DND-41 (cell line): ENCODE measurements around the gene HS3ST5.

Experiments
- ATAC-seq: fragments of 200-7000 bp; cut with Tn5 transposase; 3 replicates; pipeline ENCODE4 v1.9.1; 2021; ENCODE audit warnings: low read depth; ENCODE audit not compliant: insufficient read depth
- DNase-seq: peaks from one replicate; pipeline ENCODE4 v3.0.0-alpha.2; 2020
- H2AFZ ChIP-seq: 2 replicates; pipeline ENCODE4 v1.6.0; 2012; ENCODE audit warnings: low read depth, low read length
- H3K27ac ChIP-seq: 2 replicates; pipeline ENCODE4 v1.5.1; 2012; ENCODE audit warnings: low read length, inconsistent platforms
- H3K27me3 ChIP-seq: fragments of 200-600 bp; sonication (generic); 2 replicates; pipeline ENCODE4 v1.6.0; 2012; ENCODE audit warnings: low read length, mild to moderate bottlenecking, inconsistent platforms; ENCODE audit not compliant: insufficient read depth, poor library complexity
- H3K36me3 ChIP-seq: 2 replicates; pipeline ENCODE4 v1.5.1; 2012; ENCODE audit warnings: low read length, inconsistent platforms; ENCODE audit not compliant: insufficient read depth
- H3K4me1 ChIP-seq: 2 replicates; pipeline ENCODE4 v1.5.1; 2012; ENCODE audit warnings: mild to moderate bottlenecking, low read length; ENCODE audit not compliant: insufficient read depth
- H3K4me2 ChIP-seq: 2 replicates; pipeline ENCODE4 v1.6.0; 2012; ENCODE audit warnings: mild to moderate bottlenecking, moderate library complexity, low read length, inconsistent platforms; ENCODE audit not compliant: insufficient read depth
- H3K4me3 ChIP-seq, 2 experiments: fragments of 200-600 bp in 1 of 2; shearing (Covaris generic) in 1 of 2; 2 replicates each; pipeline ENCODE4 v1.5.1; 2012 to 2016; ENCODE audit warnings: inconsistent platforms in 2 of 2, low read length in 2 of 2, mild to moderate bottlenecking in 2 of 2, low read depth in 1 of 2, moderate library complexity in 1 of 2
- H3K79me2 ChIP-seq: 2 replicates; pipeline ENCODE4 v1.6.0; 2012; ENCODE audit warnings: low read length, inconsistent platforms; ENCODE audit not compliant: insufficient read depth
- H3K9ac ChIP-seq: 2 replicates; pipeline ENCODE4 v1.6.0; 2012; ENCODE audit warnings: low read depth, mild to moderate bottlenecking, inconsistent platforms, low read length, moderate library complexity
- H3K9me3 ChIP-seq: 2 replicates; pipeline ENCODE4 v1.5.1; 2012; ENCODE audit warnings: low read length, moderate library complexity, mild to moderate bottlenecking, inconsistent platforms; ENCODE audit not compliant: insufficient read depth, severe bottlenecking
- H4K20me1 ChIP-seq: 2 replicates; pipeline ENCODE4 v1.6.0; 2012; ENCODE audit warnings: low read length; ENCODE audit not compliant: insufficient read depth
- CTCF ChIP-seq: IDR thresholded peaks from 2 replicates; pipeline ENCODE4 v1.5.1; 2012; ENCODE audit warnings: borderline replicate concordance, low read length, moderate library complexity, mild to moderate bottlenecking; ENCODE audit not compliant: poor library complexity, severe bottlenecking; ENCODE audit errors: extremely low read depth
- EZH2 ChIP-seq: IDR thresholded peaks from 3 replicates; pipeline ENCODE4 v1.6.1; 2012; ENCODE audit warnings: borderline replicate concordance, low read depth, mild to moderate bottlenecking, moderate library complexity, low read length, inconsistent platforms; ENCODE audit not compliant: severe bottlenecking

The HS3ST5 gene

DNA sequence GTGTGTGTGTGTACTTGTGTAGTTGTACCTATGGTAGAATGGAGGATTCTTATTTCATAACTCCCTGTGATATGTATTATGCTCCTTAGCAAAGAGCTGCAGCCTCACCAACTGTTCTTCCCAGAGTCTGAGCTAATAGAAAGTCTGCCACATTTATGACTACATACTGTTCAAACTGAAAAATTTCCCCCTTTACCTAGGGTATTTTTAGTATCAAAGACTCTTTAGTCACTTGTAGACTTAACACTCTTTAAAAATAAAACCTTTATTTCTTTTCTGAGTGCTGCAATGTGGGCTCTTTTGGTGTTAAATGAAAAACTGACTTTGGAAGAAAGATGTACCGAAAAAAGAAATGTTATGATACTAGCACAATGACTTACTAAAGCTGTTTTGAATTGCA, 39.6 kb upstream of the HS3ST5 start:
- no peak overlapping the region for H3K9ac ChIP-seq
- H3K4me1 ChIP-seq: no peaks in the 10 kb centered on the region
- no peaks in the 10 kb centered on the region for H3K9me3 ChIP-seq
- H3K27ac ChIP-seq: no peak overlapping the region
- H3K36me3 ChIP-seq: no peaks in the 10 kb centered on the region
- ATAC-seq (no peak), DNase-seq (no peak)
- H3K4me3 ChIP-seq: no peak overlapping the region
- no peaks in the 10 kb centered on the region for H3K27me3 ChIP-seq
- no peaks in the 10 kb centered on the region for H3K79me2 ChIP-seq
- TF ChIP-seq CTCF (no peak), EZH2 (no peak)
- no peak overlapping the region for H2AFZ ChIP-seq
- H4K20me1 ChIP-seq: no peaks in the 10 kb centered on the region
- no peak overlapping the region for H3K4me2 ChIP-seq

DNA sequence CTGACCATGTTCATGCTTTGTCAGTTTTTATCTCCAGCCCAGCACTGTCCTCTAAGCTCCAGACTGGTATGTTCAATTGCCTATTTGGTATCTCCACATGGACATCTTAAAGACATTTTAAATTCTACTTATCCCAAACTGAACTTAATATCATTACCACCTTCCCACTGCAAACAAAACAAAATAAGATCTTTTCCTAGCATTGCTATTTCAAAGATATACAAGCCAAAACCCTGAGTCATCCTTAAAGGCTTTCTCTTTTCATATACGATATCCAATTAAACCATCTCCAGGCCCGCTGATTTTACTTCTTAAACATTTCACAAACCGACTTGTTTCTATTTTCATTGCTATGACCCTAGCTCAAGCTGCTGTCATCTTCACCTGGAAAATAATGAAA, 35.1 kb upstream of the HS3ST5 start:
- Histone ChIP-seq H3K79me2 (no peaks in the 10 kb centered on the region), H3K4me3 (no peak overlapping the region), H3K27me3 (no peaks in the 10 kb centered on the region), H3K36me3 (no peaks in the 10 kb centered on the region), H2AFZ (no peak overlapping the region), H3K9ac (no peak overlapping the region), H3K4me1 (no peaks in the 10 kb centered on the region), H4K20me1 (no peaks in the 10 kb centered on the region), H3K27ac (no peak overlapping the region), H3K4me2 (no peak overlapping the region), H3K9me3 (no peaks in the 10 kb centered on the region)
- TF ChIP-seq CTCF (no peak), EZH2 (no peak)
- ATAC-seq: no peak
- DNase-seq: no peak

GRCh38 chr6:114376611-114377175, 33.9 kb upstream of the HS3ST5 start:
- no peaks in the 10 kb centered on the region for H4K20me1 ChIP-seq
- DNase-seq (no peak), ATAC-seq (no peak)
- no peak overlapping the region for H3K27ac ChIP-seq
- H3K27me3 ChIP-seq: no peaks in the 10 kb centered on the region
- H2AFZ ChIP-seq: no peak overlapping the region
- H3K79me2 ChIP-seq: no peaks in the 10 kb centered on the region
- no peak for TF ChIP-seq EZH2
- H3K36me3 ChIP-seq: no peaks in the 10 kb centered on the region
- H3K4me2 ChIP-seq: no peak overlapping the region
- H3K4me3 ChIP-seq: no peak overlapping the region
- H3K9me3 ChIP-seq: no peaks in the 10 kb centered on the region
- H3K9ac ChIP-seq: no peak overlapping the region
- H3K4me1 ChIP-seq: no peaks in the 10 kb centered on the region

- Histone ChIP-seq H3K9me3 (no peaks in the 10 kb centered on the region), H4K20me1 (no peaks in the 10 kb centered on the region), H2AFZ (no peak overlapping the region), H3K36me3 (no peaks in the 10 kb centered on the region), H3K4me1 (no peaks in the 10 kb centered on the region), H3K27me3 (no peaks in the 10 kb centered on the region), H3K79me2 (no peaks in the 10 kb centered on the region), H3K4me2 (no peak overlapping the region), H3K4me3 (no peak overlapping the region), H3K9ac (no peak overlapping the region), H3K27ac (no peak overlapping the region)
- DNase-seq (no peak), ATAC-seq (no peak)
- no peak for TF ChIP-seq CTCF
- TF ChIP-seq EZH2: no peak
These were observed 32.8 kb upstream of the HS3ST5 start for GRCh38 chr6:114375541-114376192.
